Activated CD4-positive, alpha-beta T cell treated with anti-CD3 and anti-CD28 coated beads for 36 hours (primary cell): ENCODE measurements around the gene AGK. TPM values are rescaled to one million over a fixed set of nuclear protein-coding genes. Genes with fewer than 3 reads are reported as not detected.
A peak's percentile ranks its signal among the peaks of the same experiment; 100 is the strongest.

Source experiments
- ATAC-seq: fragments of 200-7000 bp; cut with Tn5 transposase; one replicate; pipeline ENCODE4 v1.10.0; 2021; ENCODE audit warnings: mild to moderate bottlenecking, moderate library complexity
- CTCF ChIA-PET: fragments of 350-600 bp; sonication (Branson Sonifier 250); formaldehyde crosslinking; loops from one replicate; lab custom pipeline; 2021; ENCODE audit warnings: antibody characterized with exemption; lab: Charles Lee
- POLR2A ChIA-PET: fragments of 350-600 bp; sonication (Branson Sonifier 250); formaldehyde crosslinking; loops from one replicate; lab custom pipeline; 2021; ENCODE audit warnings: antibody characterized with exemption, inconsistent platforms; lab: Charles Lee
- DNase-seq: peaks from one replicate; pipeline ENCODE4 v3.0.0-alpha.2; 2020
- H3K27ac Mint-ChIP-seq: one replicate; pipeline ENCODE4 v1.8.0; 2021; ENCODE audit warnings: mixed read lengths
- H3K27me3 Mint-ChIP-seq: one replicate; pipeline ENCODE4 v1.8.0; 2021; ENCODE audit warnings: mixed read lengths
- H3K36me3 Mint-ChIP-seq: one replicate; pipeline ENCODE4 v1.8.0; 2021; ENCODE audit warnings: low read depth, mixed read lengths
- H3K4me1 Mint-ChIP-seq: one replicate; pipeline ENCODE4 v1.8.0; 2021; ENCODE audit warnings: mixed read lengths
- H3K4me3 Mint-ChIP-seq: one replicate; pipeline ENCODE4 v1.8.0; 2021; ENCODE audit warnings: mild to moderate bottlenecking, moderate library complexity, mixed read lengths
- H3K9me3 Mint-ChIP-seq: one replicate; pipeline ENCODE4 v1.8.0; 2021; ENCODE audit warnings: low read depth, mixed read lengths
- intact Hi-C, 2 experiments: fragments of 100-400 bp; cut with DNase I in 1 of 2; cut with micrococcal nuclease in 1 of 2; formaldehyde crosslinking; loops; one replicate each; pipeline versions ENCODE4 v1.14.2 to v1.15.1; 2022 to 2024; cut with DNase I, micrococcal nuclease
- total RNA-seq, 2 experiments: library from RNA; stranded (reverse); gene quantifications; one replicate each; pipeline ENCODE4 v1.2.3, GENCODE V29; 2021

AGK gene, protein sequence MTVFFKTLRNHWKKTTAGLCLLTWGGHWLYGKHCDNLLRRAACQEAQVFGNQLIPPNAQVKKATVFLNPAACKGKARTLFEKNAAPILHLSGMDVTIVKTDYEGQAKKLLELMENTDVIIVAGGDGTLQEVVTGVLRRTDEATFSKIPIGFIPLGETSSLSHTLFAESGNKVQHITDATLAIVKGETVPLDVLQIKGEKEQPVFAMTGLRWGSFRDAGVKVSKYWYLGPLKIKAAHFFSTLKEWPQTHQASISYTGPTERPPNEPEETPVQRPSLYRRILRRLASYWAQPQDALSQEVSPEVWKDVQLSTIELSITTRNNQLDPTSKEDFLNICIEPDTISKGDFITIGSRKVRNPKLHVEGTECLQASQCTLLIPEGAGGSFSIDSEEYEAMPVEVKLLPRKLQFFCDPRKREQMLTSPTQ
- total RNA-seq: 10 to 100 TPM; 49.7 to 52.9 TPM

DNA sequence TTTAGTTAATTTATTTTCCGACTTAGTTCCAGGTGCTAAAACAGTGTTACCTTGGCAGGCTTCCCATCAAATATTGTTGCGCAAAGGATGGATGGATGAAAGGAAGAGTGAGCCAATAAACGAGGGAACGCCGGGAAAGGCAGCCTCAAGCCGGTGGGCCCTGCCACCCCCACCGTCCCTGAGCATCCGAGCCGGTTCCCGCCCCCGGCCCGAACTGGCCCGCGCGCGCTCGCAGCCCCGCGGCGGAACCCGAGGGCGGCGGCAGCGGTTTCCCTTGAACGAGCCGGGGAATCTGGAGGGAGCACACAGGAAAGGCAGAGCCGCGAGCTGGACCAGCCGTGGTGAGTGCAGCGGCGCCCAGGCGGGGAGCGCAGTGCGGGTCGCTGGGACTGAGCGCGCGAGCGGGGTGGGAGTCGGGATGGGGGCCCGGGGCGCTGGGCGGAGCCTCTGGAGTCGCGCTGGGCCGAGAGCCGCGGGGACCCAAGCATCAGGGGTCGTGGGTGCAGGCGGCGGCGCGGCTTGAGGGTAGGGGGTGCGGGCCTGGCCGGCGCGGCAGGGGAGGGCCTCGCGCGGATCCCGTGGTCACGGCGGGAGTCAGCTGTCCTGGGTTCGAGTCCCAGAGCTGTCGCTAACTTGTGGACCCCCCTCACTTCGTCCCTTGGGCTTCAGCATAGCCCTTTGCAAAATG lies at the start of gene AGK:
Gene AGK, plus strand, starts transcription at position 317 of the 688 bp plus-strand sequence. CDS start 4,057 bp downstream, outside the sequence.
- peak within 1 kb of the TSS; percentile 91 for H3K27ac Mint-ChIP-seq
- H3K9me3 Mint-ChIP-seq: no peaks in the 10 kb centered on the region
- H3K4me1 Mint-ChIP-seq: peaks cover 36% of the 10 kb centered on the region
- ATAC-seq (peak; percentile 95), DNase-seq (peak; percentile 87)
- H3K36me3 Mint-ChIP-seq: peaks cover 27% of the 10 kb centered on the region
- POLR2A ChIA-PET: interaction anchor here (0.7 to 0.8 kb wide), 3 partner anchors 18 to 498 kb away, joined by 3 read pairs; partner anchors contain the start of gene SSBP1
- H3K4me3 Mint-ChIP-seq: peak within 1 kb of the TSS; percentile 88
- intact Hi-C loops: loop anchor here (1.0 to 10.0 kb wide), 12 partner anchors 14 to 1879 kb away; partner anchors contain the start of genes SSBP1 (in 2 of the 2), KDM7A (in 1 of the 2), MKRN1 (in 1 of the 2) and MRPS33 (in 1 of the 2)
- no peaks in the 10 kb centered on the region for H3K27me3 Mint-ChIP-seq
- CTCF ChIA-PET: interaction anchor here (0.6 to 1.5 kb wide), 4 partner anchors 8 to 187 kb away, joined by 3 to 9 read pairs (median 5); partner anchors contain the start of gene SSBP1

DNA sequence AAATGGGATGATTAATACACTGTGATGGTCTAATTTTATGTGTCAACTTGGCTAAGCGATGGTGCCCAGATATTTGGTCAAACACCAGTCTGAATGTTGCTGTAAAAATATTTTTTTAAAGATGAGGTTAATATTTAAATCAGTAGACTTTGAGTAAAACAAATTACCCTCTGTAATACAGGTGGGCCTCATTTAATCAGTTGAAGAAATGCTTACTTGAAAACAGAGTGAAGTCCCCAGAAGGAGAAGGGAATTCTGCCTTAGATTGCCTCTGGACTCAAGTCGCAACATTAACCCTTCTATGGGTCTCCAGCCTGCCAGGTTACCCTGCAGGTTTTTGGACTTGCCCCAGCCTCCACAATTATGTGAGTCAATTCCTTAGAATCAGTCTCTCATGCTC lies 49.8 kb upstream of the AGK start:
- peaks cover 15% of the 10 kb centered on the region for H3K27me3 Mint-ChIP-seq
- H3K27ac Mint-ChIP-seq: no peak overlapping the region
- ATAC-seq: no peak
- no peaks in the 10 kb centered on the region for H3K36me3 Mint-ChIP-seq
- ChIA-PET POLR2A (no interaction called here), CTCF (no interaction called here)
- no peak for DNase-seq
- H3K4me1 Mint-ChIP-seq: no peaks in the 10 kb centered on the region
- H3K4me3 Mint-ChIP-seq: no peak overlapping the region
- H3K9me3 Mint-ChIP-seq: no peaks in the 10 kb centered on the region
- intact Hi-C loops: no loop called here

DNA sequence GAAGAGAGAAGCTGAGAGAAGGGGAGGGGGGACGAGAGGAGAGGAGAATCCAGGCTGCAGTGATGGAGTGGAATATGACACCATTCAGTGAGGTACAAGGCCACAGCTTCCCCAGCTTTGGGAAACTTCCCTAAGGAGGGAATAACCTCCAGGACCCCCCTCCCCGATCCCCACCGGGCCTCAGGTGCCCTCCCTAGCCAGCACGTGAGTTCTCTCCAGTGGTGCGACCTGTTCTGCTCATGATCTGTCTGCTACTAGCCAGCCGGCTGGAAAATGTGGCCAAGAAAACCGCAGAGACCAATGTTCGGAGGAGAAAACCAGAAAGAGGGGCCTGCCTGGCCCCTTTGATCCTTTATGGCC lies 39.9 kb upstream of the AGK start:
- no peak for DNase-seq
- Mint-ChIP-seq H3K4me1 (peaks cover 16% of the 10 kb centered on the region), H3K27me3 (peaks cover 63% of the 10 kb centered on the region), H3K9me3 (no peaks in the 10 kb centered on the region), H3K36me3 (no peaks in the 10 kb centered on the region), H3K4me3 (no peak overlapping the region), H3K27ac (no peak overlapping the region)
- no peak for ATAC-seq
- ChIA-PET CTCF (no interaction called here), POLR2A (no interaction called here)
- intact Hi-C loops: no loop called here

DNA sequence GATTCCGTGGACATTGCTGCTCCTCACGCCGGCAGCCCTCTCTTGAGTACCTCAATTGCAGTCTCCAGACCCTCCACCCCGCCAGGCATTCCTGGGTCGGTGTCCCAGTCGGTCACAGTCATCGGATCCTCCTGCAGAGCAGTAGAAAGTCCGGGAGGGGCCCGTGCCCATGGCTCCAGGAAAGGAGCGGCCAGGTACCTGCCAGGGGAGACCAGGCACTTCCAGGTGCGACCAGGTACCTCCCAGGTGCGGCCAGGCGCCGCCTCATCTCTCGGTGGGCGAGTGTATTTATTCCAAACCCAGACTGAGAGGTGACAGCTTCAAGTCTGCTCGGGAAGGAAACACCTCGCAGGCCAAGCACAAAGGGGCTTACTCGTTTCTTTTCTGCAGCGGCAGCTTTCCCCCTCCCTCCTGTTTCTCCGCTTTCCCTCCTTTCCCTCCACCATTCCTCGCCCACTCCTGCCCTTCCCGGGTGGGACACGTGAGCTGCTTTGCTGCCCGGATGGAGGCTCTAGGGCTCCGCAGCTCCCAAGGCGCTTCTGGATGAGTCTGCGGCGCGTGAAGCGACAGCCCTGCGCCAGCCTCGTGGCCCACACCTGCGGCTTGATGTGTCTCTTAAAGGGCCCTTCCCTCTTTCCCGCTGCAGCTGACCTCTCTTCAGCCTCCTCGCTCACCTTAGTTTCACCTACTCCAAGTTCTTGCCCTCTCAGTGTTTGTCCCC lies 39.4 kb upstream of the AGK start:
- no peak overlapping the region for H3K27ac Mint-ChIP-seq
- H3K27me3 Mint-ChIP-seq: peaks cover 62% of the 10 kb centered on the region
- peak overlapping the region; percentile 9 for H3K4me3 Mint-ChIP-seq
- no peaks in the 10 kb centered on the region for H3K9me3 Mint-ChIP-seq
- peak; percentile 12 for DNase-seq
- intact Hi-C loops: no loop called here
- POLR2A ChIA-PET: no interaction called here
- no peak for ATAC-seq
- peaks cover 16% of the 10 kb centered on the region for H3K4me1 Mint-ChIP-seq
- CTCF ChIA-PET: no interaction called here
- H3K36me3 Mint-ChIP-seq: no peaks in the 10 kb centered on the region

DNA sequence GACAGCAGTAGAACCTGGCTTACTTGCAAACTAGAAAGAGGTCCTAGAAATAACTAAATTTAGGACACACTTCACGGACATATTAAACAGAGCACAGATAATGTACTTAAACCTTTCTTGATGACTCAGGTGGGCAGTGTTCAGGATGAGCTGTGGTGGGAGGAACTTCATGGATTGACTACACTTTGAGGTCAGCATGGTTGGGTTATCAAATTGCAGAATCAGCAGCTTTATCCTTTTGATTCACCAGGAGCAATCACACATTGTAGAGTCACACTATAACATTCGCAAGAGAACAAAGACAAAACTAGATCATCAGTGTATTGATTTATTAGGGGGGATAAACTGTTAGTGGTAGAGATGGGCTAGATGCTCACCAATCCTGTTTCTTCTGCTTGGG lies 38.6 kb upstream of the AGK start:
- peaks cover 16% of the 10 kb centered on the region for H3K4me1 Mint-ChIP-seq
- ATAC-seq: peak; percentile 30
- peaks cover 66% of the 10 kb centered on the region for H3K27me3 Mint-ChIP-seq
- CTCF ChIA-PET: no interaction called here
- H3K9me3 Mint-ChIP-seq: no peaks in the 10 kb centered on the region
- POLR2A ChIA-PET: no interaction called here
- H3K36me3 Mint-ChIP-seq: no peaks in the 10 kb centered on the region
- DNase-seq: no peak
- H3K4me3 Mint-ChIP-seq: no peak overlapping the region
- intact Hi-C loops: no loop called here
- H3K27ac Mint-ChIP-seq: no peak overlapping the region

DNA sequence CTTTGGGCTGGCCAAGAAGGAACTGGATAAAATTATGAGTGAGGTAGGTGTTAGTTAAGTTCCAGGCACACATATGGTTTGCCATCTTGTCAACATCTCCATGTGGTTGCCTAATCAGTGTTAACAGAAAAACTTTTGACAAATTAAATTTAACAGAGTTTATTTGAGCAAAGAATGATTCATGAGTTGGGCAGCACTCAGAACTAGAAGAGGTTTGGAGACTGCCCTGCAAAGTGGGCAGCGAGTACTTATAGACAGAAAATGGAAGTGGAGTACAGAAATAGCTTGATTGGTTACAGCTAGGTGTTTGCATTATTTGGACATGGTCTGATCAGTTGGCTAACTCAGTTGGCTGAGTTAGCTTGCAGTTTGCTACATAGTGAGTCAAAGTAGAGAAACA lies 37.5 kb upstream of the AGK start:
- H3K27me3 Mint-ChIP-seq: peaks cover 60% of the 10 kb centered on the region
- ChIA-PET POLR2A (no interaction called here), CTCF (no interaction called here)
- no peak overlapping the region for H3K4me3 Mint-ChIP-seq
- ATAC-seq (no peak), DNase-seq (no peak)
- no peaks in the 10 kb centered on the region for H3K36me3 Mint-ChIP-seq
- H3K27ac Mint-ChIP-seq: no peak overlapping the region
- H3K4me1 Mint-ChIP-seq: peaks cover 16% of the 10 kb centered on the region
- intact Hi-C loops: no loop called here
- no peaks in the 10 kb centered on the region for H3K9me3 Mint-ChIP-seq

DNA sequence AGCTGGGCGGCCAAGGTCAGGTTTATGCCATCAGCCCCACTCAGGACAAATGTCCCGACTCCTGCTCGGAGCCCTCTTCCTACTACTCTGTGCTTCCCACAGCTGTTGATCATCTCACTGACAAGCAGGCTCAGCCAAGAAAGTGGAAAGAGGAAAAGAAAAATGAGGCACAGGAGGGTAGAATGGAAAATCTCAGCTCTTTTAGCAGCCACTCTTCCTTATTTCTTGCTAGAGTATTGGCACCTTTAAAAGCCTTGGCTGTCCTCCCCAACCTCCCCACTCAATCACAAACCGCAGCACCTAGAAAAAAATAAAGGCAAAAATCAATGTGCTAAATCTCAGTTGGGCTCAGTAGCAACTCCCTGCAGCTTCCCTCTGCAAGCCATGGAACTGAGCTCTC lies 35.3 kb upstream of the AGK start:
- Mint-ChIP-seq H3K36me3 (no peaks in the 10 kb centered on the region), H3K9me3 (no peaks in the 10 kb centered on the region), H3K27ac (no peak overlapping the region), H3K27me3 (peaks cover 48% of the 10 kb centered on the region), H3K4me3 (no peak overlapping the region), H3K4me1 (peaks cover 15% of the 10 kb centered on the region)
- intact Hi-C loops: no loop called here
- POLR2A ChIA-PET: no interaction called here
- ATAC-seq (no peak), DNase-seq (no peak)
- CTCF ChIA-PET: interaction anchor here (0.7 to 1.4 kb wide), 2 partner anchors 18 to 474 kb away, joined by 3 to 6 read pairs; no protein-coding TSS in a partner anchor

DNA sequence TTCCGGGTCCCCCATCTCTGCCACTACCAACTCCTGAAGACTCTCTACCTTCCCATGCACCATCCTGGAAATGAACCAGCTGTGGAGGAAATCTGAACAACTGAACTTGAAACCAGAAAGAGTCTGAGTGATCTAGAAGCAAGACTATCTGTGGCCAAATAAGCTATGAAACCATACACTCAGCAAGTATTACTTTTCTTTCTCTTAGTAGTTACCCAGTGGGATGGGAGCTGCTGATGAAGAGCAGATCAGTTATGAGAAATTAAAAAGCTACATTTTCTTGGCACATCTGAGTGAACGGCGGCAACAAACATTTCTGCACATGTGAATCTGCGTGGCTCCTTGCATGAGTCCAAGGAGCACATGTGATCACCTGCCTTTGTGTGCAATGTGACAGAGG lies 31.6 kb upstream of the AGK start:
- Mint-ChIP-seq H3K4me3 (no peak overlapping the region), H3K4me1 (peaks cover 4% of the 10 kb centered on the region), H3K36me3 (no peaks in the 10 kb centered on the region), H3K27ac (no peak overlapping the region), H3K9me3 (no peaks in the 10 kb centered on the region), H3K27me3 (peaks cover 21% of the 10 kb centered on the region)
- CTCF ChIA-PET: interaction anchor here (1.1 to 1.3 kb wide), 2 partner anchors 14 to 16 kb away, joined by 3 to 4 read pairs; no protein-coding TSS in a partner anchor
- intact Hi-C loops: no loop called here
- no peak for DNase-seq
- peak; percentile 30 for ATAC-seq
- POLR2A ChIA-PET: no interaction called here

DNA sequence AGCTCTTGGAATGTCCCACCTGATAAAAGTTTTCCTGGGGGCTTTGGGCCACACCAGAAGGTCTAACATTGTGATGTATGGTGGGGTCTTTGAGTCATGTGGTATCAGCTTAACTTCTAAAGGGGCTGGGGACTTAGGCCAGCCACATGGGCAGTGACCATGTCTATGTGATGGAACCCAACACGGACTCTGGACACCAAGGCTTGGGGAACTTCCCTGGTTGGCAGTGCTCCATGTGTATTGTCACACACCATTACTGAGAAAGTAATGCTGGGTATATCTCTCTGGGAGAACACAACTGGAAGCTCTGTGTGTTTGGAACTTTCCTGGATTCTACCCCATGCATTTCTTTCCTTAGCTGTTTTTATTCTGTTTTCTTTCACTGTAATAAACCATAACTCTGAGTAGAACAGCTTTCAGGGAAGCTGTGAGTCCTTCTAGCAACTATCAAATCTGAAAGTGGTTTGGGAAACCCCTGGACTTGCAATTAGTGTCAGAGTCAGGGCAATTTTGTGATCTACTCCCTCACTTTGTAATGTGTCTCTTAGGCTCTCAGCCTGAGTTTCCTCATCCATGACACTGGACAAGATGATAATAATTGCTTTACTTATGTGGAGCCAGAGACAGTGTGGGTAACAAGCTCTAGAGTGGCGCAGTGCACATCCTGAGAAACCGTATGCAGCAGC lies 28.4 kb upstream of the AGK start:
- intact Hi-C loops: no loop called here
- H3K9me3 Mint-ChIP-seq: no peaks in the 10 kb centered on the region
- H3K4me3 Mint-ChIP-seq: no peak overlapping the region
- DNase-seq (no peak), ATAC-seq (no peak)
- ChIA-PET CTCF (interaction anchor here (2.8 kb wide), 1 partner anchor 11 kb away, joined by 10 read pairs; no protein-coding TSS in a partner anchor), POLR2A (no interaction called here)
- no peak overlapping the region for H3K27ac Mint-ChIP-seq
- peaks cover 4% of the 10 kb centered on the region for H3K4me1 Mint-ChIP-seq
- H3K36me3 Mint-ChIP-seq: no peaks in the 10 kb centered on the region
- H3K27me3 Mint-ChIP-seq: peaks cover 13% of the 10 kb centered on the region

DNA sequence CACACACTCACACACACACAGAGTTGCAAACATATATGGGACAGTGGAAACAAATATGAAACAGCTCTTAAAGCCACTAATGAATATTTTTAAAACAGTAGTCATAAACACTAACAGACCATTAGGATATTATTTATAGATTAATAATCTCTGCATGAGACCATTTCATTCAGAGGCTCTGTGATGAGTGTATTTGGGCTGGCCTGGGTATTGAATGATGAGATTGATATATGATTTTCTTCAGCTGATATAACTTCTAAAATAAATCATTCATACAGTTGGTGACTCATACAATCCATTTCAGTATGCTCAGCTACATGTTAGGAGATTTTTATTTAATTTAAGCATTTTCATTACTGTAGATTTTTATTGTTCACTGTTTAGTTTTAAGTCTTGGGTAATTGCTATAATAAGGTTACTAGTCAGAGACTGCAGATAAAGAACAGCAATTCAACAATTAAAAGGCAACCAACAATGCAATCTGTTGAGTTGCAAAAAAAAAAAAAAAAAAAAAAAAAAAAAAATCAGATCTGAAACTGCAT lies 25.2 kb upstream of the AGK start:
- Mint-ChIP-seq H3K9me3 (no peaks in the 10 kb centered on the region), H3K4me1 (peaks cover 4% of the 10 kb centered on the region), H3K27ac (no peak overlapping the region), H3K27me3 (peaks cover 17% of the 10 kb centered on the region), H3K4me3 (no peak overlapping the region), H3K36me3 (no peaks in the 10 kb centered on the region)
- intact Hi-C loops: no loop called here
- ATAC-seq (no peak), DNase-seq (no peak)
- CTCF ChIA-PET: no interaction called here
- POLR2A ChIA-PET: no interaction called here

DNA sequence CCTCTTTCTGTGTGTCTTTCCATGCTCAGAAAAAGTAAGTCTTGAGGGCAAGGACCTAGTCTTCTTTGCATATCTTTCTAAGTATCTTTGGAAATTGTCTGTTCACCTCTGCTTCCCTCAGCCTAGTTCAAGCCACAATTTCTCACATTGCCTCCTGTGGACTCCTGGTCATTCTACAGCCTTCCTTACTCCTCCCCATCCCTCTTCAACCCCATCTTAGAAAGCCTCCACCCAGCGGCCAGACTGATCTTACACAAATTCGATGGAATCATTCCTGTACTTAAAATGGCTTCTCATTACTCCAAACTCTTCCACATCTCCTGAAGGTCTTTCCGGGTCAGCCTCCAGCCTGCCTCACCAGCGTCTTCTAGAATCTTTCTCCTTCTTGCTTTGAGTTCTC lies 24.1 kb upstream of the AGK start:
- ChIA-PET CTCF (no interaction called here), POLR2A (no interaction called here)
- ATAC-seq (no peak), DNase-seq (no peak)
- Mint-ChIP-seq H3K27ac (no peak overlapping the region), H3K4me3 (no peak overlapping the region), H3K9me3 (no peaks in the 10 kb centered on the region), H3K27me3 (peaks cover 20% of the 10 kb centered on the region), H3K36me3 (no peaks in the 10 kb centered on the region), H3K4me1 (peaks cover 4% of the 10 kb centered on the region)
- intact Hi-C loops: no loop called here
